Measurements from ENCODE around the gene MBNL1.

MBNL1 gene

GRCh38 chr3:152276681-152277080 lies 8.0 kb downstream of the MBNL1 start:
- no peak for DNase-seq (ENCODE audit: low spot score)

DNA sequence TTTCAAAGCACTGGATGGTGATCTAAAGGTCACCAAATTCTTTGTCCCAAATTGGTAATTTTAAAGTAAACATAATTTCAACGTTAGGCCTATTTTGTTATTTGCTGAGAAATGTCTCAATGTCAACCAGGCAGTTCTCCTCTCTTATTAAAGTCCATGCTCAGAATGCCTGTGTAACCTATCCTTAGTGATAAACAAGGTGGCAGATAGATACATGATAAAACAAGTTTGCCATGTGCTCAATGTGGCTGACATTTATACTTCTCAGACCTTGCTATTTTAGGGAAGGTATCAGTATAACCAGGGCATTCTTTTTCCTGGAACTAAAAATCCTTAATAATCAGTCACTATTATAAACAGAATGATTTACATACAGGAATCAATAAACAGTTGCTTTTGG lies 8.5 kb downstream of the MBNL1 start:
- DNase-seq (ENCODE audit: low spot score): no peak

DNA sequence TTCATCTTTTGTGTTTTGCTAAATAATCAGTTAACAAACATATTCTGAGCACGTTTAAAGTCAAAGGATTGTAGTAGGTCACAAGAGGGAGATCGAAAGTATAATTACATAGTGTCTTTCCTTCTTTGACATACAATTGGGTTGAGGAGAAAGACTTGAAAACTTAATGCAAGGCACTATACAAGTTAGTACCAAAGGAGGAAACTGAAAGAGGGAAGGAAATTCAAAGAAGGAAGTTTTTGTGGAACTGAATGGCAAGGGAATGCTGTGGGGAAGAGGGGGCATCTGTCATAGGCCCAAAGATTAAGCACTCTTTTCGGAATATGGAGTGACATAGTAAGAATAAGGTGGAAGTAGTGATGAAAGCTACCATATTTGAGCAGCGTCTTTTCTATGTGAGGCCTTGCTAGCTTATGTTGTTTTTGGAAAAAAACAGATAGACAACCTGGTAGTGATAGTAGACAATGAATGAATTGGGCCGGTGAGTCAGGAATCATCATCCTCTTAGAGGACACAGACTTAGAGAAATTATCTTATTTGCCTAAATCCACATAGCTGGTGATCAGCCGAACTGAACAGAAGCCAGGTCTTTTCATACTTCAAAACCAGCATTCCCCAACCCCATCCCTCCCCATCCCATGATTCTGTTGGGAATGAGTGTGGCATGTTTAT lies 10.2 kb downstream of the MBNL1 start:
- DNase-seq (ENCODE audit: low spot score): no peak

DNA sequence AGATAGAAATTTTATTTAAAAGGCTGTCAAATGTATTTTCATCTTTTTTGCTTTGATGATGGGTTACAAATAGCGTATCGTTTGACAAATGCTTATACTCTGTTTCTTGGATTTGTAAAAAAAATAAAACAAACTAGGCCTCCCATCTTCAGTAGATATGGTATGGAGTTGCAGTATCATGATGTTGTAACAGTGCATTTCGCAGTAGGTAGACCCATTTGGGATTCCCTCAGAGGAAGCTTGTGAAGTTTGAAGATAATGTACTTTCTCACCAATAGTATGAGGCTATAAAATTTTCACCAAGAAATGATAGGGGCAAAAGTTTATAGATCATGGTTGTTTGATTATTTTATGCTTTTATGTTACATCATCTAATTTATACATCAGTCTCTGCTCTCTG lies 10.8 kb downstream of the MBNL1 start:
- no peak for DNase-seq (ENCODE audit: low spot score)

DNA sequence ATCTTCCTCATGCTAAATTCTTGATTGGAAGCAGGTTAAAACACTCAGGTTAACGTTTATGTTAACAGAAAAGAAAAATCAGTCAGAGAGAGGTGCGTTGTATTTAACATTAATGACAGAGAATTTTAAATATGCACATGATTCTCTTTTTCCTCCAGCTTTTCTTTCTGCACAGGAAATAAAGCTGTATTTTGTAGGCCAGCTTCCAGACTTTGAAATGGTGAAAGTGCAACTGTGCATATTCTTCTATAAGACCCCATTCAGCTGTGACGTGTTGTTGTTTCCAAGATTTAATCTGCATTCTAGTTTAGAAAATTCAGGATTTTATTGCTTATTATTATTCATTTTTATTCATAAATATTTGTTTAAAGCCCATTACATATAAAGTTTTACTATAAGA lies 11.8 kb downstream of the MBNL1 start:
- DNase-seq (ENCODE audit: low spot score): no peak

DNA sequence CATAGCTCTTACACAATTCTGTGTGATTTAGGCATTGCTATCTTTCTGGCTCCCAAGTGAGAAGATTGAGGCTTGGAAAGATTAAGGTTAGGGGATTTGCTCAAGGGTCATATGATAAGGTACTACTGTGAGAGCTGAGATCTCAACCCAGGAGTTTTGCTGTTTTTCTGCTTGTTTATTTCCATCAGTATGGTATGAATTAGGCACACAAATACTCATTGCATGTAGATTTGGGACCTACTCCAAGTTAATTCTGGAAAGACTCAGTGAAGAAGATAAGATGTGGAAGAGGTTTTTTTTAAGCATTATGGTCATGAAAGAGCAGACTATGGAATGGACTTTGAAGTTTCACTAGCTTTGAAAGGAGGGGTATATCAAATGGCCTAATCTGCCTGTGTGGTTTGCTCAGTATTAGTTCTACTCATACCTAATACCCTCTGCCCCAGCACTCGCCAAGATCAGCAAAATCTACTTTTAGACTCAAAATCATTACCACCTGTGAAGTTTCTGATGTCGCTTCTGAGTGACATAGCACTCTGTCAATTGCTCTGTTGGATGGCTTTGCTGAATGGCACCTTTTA lies 12.5 kb downstream of the MBNL1 start:
- DNase-seq (ENCODE audit: low spot score): no peak

DNA sequence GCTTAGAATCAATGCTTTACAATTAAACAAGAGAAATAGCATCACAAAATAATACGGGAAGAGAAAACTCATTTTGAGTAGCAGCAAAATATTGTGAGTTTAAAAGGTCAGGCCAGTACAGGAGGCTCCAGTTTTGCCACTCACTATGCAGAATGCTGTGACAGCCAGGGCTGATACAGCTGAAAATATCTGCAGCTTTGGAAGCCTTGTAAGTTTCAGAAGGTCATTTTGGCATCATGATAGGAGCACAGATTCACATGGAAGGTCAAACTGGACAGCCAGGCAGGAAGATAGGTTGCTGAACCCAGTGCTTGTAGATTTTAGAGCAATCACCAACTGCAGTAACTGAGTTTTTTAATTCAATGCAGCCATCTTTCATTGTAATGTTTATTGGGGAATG lies 14.1 kb downstream of the MBNL1 start:
- DNase-seq (ENCODE audit: low spot score): no peak

DNA sequence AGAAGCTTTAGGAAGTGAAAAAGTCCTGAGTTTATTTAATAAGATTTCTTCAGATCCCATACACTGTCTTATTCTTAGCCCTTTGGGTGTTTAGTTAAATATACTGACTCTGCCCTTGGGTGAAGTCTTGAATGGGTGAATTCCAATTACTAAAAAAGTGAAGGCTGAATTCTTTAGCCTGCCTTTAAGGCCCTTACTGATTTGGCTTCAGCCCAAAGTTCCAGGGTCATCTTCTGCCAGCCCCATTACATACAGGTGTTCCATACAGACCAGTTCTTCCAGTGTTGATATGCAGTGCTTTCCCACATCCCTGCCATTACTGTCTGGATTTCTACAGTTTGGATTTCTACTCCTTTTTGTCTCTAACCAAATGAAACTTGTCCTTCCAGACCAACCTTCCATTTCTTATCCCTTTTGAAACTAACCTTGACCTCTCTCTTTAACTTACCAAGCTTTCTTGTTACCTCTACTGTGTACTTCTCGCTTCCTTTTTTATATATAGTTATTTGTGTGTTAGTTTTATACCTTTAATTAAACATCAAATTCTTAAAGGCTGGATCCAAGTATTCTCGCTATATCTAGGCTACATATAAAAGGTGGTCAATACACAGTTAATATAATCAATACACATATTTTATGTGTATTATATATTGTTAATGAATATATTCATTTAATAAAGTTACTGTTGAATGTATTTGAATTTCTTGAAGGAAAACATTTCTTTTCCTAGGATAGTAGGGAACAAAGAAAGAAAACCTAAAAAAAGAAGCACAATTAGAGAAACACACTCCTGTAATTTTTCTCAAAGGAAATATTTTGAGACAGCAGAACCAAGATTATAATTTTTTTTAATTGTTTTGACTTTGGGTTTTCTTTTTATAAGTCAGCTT lies 15.0 kb downstream of the MBNL1 start:
- DNase-seq (ENCODE audit: low spot score): no peak

DNA sequence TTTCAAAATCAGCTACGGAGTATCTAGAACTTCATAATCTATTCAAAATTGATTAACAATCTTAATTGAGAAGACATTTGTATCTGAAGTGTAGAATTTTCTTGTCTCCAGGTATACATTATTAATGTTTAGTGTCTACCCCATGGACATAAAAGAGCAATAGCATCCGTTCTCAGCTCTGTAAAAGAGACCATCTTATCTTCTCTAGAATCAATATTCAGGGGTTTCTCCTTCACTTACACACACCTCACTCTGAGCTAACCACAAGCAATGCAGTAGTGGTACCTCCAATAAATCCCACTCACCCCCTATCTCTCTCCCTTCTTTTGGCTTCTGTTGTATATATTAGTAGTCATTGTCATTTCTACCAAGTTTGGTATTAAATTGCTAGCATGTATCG lies 16.2 kb downstream of the MBNL1 start:
- DNase-seq (ENCODE audit: low spot score): no peak

- DNase-seq (ENCODE audit: low spot score): no peak
Observed at GRCh38 chr3:152285509-152285908, 16.8 kb downstream of the MBNL1 start.

- DNase-seq (ENCODE audit: low spot score): no peak
Observed at GRCh38 chr3:152287898-152288576, 19.3 kb downstream of the MBNL1 start.

- no peak for DNase-seq (ENCODE audit: low spot score)
Observed at GRCh38 chr3:152288681-152289080, 20.0 kb downstream of the MBNL1 start.

- DNase-seq (ENCODE audit: low spot score): no peak
Observed at GRCh38 chr3:152289708-152290107, 21.0 kb downstream of the MBNL1 start.

GRCh38 chr3:152290374-152290773 lies 21.6 kb downstream of the MBNL1 start:
- no peak for DNase-seq (ENCODE audit: low spot score)

- no peak for DNase-seq (ENCODE audit: low spot score)
Observed at GRCh38 chr3:152291238-152291637, 22.5 kb downstream of the MBNL1 start.

DNA sequence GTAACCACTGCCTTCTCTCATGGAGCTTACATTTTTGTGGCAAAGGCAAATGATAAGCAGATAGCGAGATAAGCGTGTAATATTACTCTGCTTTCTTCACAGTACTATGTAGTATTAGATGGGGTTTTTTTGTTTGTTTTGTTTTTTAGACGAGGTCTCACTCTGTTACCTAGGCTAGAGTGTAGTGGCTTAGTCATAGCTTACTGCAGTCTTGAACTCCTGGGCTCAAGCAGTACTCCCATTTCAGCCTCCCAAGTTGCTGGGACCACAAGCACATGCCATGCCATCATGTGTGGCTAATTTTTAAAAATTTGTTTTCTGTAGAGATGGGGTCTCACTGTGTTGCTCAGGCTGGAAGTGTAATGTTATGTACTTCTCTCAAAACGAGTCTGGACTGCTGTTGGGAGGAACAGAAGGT lies 22.9 kb downstream of the MBNL1 start:
- DNase-seq (ENCODE audit: low spot score): no peak

DNA sequence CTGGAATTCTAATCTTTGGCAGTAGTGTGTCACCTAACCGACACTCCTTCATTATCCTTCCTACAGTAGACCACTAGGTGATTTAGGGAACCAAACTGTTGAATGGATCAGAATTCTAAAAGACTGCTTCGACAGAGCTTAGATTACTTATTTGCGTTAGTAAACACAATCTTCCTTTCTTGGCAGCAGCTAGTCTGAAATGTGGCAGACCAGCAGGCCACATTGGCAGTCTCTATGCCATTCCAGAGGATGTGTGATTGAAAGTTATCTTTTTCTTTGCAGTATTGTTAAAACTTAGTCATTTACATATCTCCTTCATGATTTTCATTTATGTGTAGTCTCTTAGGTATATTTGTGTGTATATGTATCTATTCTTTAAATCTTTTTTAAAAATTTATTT lies 23.6 kb downstream of the MBNL1 start:
- no peak for DNase-seq (ENCODE audit: low spot score)

DNA sequence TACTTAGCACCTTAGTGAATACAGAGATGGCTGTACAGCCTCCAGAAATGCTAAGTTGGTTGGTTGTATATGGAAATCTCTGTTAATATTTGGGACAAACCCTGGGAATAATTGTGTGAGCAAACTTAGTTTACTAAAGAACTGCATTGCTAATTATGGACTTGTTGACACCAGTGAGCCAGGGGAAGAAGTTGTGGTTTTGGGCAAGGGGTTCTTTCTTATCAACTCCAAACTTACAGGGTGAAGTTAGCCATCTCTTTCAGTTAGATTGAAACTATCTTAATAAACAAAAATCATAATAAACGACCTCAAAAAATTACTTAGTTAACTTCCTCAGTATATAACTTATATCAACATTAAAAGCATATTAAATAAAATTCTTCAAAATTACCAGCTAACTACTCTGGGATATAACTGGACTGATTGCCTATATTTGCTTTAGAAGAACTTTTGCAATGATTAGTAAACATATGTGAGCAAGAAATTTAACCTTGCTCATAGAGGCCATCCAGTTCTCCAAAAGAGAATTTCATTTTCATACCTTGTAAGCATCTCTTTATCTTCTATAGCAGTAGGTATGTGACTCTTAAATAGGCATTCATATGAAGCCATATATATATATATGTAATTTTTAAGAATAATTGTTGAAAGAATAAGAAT lies 24.7 kb downstream of the MBNL1 start:
- DNase-seq (ENCODE audit: low spot score): no peak

DNA sequence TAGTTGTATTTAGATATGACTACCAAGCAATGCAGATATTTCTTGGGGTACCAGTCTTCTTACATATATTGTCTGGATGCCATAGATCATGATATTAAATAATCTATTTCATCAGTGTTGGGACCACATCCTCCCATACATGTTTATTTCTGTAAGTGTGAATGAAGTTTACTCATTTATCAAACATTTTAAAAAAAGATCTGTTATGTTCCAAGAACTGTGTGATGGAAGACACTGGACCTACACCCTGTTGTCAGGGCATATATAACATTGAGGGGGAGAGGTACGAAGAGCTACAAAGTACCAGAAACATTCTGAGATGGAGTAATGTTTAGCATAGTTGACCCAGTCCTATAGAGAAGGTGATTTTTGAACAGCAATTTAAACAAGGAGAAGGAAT lies 26.6 kb downstream of the MBNL1 start:
- no peak for DNase-seq (ENCODE audit: low spot score)

- no peak for DNase-seq (ENCODE audit: low spot score)
Observed at GRCh38 chr3:152295806-152296205, 27.1 kb downstream of the MBNL1 start.

- no peak for DNase-seq (ENCODE audit: low spot score)
Observed at GRCh38 chr3:152296382-152296781, 27.7 kb downstream of the MBNL1 start.

DNA sequence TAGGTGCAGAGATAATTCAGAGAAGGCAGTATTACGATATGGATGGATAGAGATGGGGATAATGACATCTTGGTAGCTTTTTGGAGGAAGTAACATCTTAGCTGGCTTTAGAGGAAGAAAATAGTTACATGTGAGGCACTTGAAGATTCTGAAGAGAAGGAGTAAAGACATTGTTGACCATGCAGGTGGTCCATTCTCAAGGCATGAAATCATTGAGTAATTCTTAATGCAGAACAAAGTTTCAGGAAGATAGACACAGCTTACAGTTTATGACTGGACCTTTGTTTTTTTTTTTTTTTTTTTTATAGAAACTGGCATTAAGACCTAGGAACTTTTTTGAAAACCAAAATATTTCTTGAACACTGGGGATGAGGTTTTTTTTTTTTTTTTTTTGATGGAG lies 28.2 kb downstream of the MBNL1 start:
- DNase-seq (ENCODE audit: low spot score): no peak
